Smooth muscle cell (in vitro differentiated cells): Measurements from ENCODE around the gene IRAG1. TPM values are rescaled to one million over a fixed set of nuclear protein-coding genes. Genes with fewer than 3 reads are reported as not detected.
A peak's percentile ranks its signal among the peaks of the same experiment; 100 is the strongest.

ENCODE experiments used
- DNase-seq: peaks from one replicate; lab custom pipeline; 2025; ENCODE audit not compliant: unreplicated experiment; lab: John Stamatoyannopoulos, UW
- H2AFZ ChIP-seq: fragments of 200-600 bp; sonication (generic); 2 replicates; pipeline ENCODE4 v1.6.0; 2016; ENCODE audit warnings: antibody characterized with exemption, low read depth, mild to moderate bottlenecking
- H3F3A ChIP-seq: fragments of 200-600 bp; sonication (generic); 2 replicates; pipeline ENCODE4 v1.6.0; 2017; ENCODE audit warnings: antibody characterized with exemption, low read depth
- H3K27ac ChIP-seq: fragments of 200-600 bp; sonication (generic); 2 replicates; pipeline ENCODE4 v1.5.1; 2016; ENCODE audit warnings: low read depth, mild to moderate bottlenecking
- H3K27me3 ChIP-seq: fragments of 200-600 bp; sonication (generic); 2 replicates; pipeline ENCODE4 v1.6.1; 2016; ENCODE audit warnings: low read depth, mild to moderate bottlenecking
- H3K36me3 ChIP-seq: fragments of 200-600 bp; sonication (generic); 2 replicates; pipeline ENCODE4 v1.5.1; 2016; ENCODE audit warnings: low read depth
- H3K4me1 ChIP-seq: fragments of 200-600 bp; sonication (generic); 2 replicates; pipeline ENCODE4 v1.5.1; 2016; ENCODE audit warnings: low read depth
- H3K4me2 ChIP-seq: fragments of 200-600 bp; sonication (generic); 2 replicates; pipeline ENCODE4 v1.6.0; 2016; ENCODE audit warnings: mild to moderate bottlenecking
- H3K4me3 ChIP-seq: fragments of 200-600 bp; sonication (generic); 2 replicates; pipeline ENCODE4 v1.5.1; 2016; ENCODE audit warnings: mild to moderate bottlenecking
- H3K79me2 ChIP-seq: fragments of 200-600 bp; sonication (generic); 2 replicates; pipeline ENCODE4 v1.6.0; 2016; ENCODE audit warnings: low read depth, mild to moderate bottlenecking
- H3K9ac ChIP-seq: fragments of 200-600 bp; sonication (generic); 2 replicates; pipeline ENCODE4 v1.6.0; 2016; ENCODE audit warnings: low read depth
- H3K9me3 ChIP-seq: fragments of 200-600 bp; sonication (generic); replicated peaks from 2 replicates; pipeline ENCODE4 v1.5.1; 2016; ENCODE audit warnings: low read depth
- H4K20me1 ChIP-seq: fragments of 200-600 bp; sonication (generic); 2 replicates; pipeline ENCODE4 v1.6.0; 2016; ENCODE audit warnings: low read depth
- WGBS: methylation state at CpG from one replicate; pipeline ENCODE4 v1.1.7; 2016; ENCODE audit warnings: low lambda C conversion rate; 5-methylcytosine and 5-hydroxymethylcytosine counted together
- polyA plus RNA-seq: library from polyadenylated mRNA; unstranded; fragments of >200 nt; fragmentation: Nextera tagmentation; extraction: Ambion mirVana; gene quantifications from 2 replicates; pipeline ENCODE4 v1.2.1, GENCODE V29; 2016
- total RNA-seq: library from RNA; depleted of rRNA; stranded (reverse); fragments of >200 nt; gene quantifications from 2 replicates; pipeline ENCODE4 v1.2.3, GENCODE V29; 2014
- TF ChIP-seq, protein P1 (sequence below): fragments of 200-600 bp; sonication (generic); IDR thresholded peaks from 2 replicates; pipeline ENCODE4 v1.5.1; 2017; ENCODE audit warnings: borderline replicate concordance, mild to moderate bottlenecking, antibody characterized with exemption; ENCODE audit not compliant: insufficient read depth, poor library complexity, severe bottlenecking

IRAG1 gene
- total and polyA plus RNA-seq, 2 experiments from 2014 or later, result 2.5 to 4.4 TPM

DNA sequence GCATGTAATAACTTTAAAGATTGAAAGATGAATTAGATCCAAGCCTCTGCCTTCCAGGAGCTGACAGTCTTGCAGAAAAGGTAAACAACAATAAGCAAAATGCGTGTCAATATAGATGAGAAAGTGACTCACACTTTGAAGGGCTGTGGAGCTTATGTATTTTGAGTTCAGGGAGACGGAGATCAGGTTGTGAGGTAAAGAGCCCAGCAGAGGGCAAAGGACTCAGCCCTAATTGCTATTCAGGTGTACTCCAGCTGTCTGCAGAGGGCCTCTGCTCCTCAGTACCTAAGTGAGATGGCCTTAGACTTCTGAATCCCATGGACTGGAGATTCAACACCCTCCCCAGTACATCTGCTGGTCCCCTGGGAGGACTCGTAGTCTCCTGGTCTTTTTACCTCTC is 34.6 kb upstream of the IRAG1 start:
- WGBS, result 50% methylated on average over 3 of the region's 3 CpGs
- Histone ChIP-seq H3K36me3 (no peaks in the 10 kb centered on the region), H3K4me2 (peak overlapping the region; percentile 84), H3K79me2 (no peaks in the 10 kb centered on the region), H2AFZ (no peak overlapping the region), H4K20me1 (no peaks in the 10 kb centered on the region), H3K4me3 (no peak overlapping the region), H3K9ac (no peak overlapping the region), H3F3A (peaks cover 7% of the 10 kb centered on the region), H3K27ac (peak overlapping the region; percentile 58), H3K27me3 (no peaks in the 10 kb centered on the region), H3K9me3 (no peaks in the 10 kb centered on the region), H3K4me1 (peaks cover 9% of the 10 kb centered on the region)
- DNase-seq, result no peak
- TF ChIP-seq, protein P1, sequence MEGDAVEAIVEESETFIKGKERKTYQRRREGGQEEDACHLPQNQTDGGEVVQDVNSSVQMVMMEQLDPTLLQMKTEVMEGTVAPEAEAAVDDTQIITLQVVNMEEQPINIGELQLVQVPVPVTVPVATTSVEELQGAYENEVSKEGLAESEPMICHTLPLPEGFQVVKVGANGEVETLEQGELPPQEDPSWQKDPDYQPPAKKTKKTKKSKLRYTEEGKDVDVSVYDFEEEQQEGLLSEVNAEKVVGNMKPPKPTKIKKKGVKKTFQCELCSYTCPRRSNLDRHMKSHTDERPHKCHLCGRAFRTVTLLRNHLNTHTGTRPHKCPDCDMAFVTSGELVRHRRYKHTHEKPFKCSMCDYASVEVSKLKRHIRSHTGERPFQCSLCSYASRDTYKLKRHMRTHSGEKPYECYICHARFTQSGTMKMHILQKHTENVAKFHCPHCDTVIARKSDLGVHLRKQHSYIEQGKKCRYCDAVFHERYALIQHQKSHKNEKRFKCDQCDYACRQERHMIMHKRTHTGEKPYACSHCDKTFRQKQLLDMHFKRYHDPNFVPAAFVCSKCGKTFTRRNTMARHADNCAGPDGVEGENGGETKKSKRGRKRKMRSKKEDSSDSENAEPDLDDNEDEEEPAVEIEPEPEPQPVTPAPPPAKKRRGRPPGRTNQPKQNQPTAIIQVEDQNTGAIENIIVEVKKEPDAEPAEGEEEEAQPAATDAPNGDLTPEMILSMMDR, result no peak

DNA sequence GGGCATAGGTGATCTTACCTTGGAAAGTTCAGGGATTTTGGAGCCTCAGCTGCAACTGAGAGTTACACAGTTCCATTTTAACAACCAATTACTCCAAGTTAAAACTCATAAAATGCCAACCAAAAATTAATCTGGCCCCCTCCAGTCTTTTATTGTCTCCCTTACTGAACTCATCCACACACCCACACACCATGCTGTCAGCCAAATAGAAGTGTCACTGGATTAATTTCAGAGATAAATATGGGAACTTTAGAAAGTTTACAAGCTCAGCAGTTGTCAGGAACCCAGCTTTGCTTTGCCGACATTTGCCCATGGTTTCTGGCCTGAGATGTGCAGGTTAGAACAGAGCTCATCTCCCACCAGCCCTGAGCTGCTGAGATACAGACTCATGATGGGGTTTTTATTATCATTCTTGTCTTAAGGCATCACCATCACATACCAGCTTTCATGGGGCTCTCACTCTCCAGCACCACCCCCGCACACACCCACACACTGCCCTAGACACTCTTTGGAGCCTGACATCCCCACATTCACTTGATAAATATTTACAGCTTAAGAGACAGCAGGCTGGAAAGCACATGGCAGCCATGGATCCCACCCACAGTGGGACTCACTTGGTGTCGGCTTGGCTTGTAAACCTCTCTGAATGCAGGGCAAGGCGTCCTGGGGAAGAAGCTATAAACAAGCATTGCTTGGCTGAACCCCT is 33.7 kb upstream of the IRAG1 start:
- no peak overlapping the region for H3K9ac ChIP-seq
- H3K79me2 ChIP-seq, result no peaks in the 10 kb centered on the region
- peak; percentile 13 for DNase-seq
- no peaks in the 10 kb centered on the region for H3K27me3 ChIP-seq
- TF ChIP-seq, protein P1, result no peak
- WGBS, result 19% methylated on average over 4 of the region's 4 CpGs
- H3F3A ChIP-seq, result peaks cover 7% of the 10 kb centered on the region
- no peak overlapping the region for H3K4me3 ChIP-seq
- no peak overlapping the region for H2AFZ ChIP-seq
- H3K27ac ChIP-seq, result peak overlapping the region; percentile 58
- H3K4me2 ChIP-seq, result peak overlapping the region; percentile 84
- H3K4me1 ChIP-seq, result peaks cover 9% of the 10 kb centered on the region
- no peaks in the 10 kb centered on the region for H3K9me3 ChIP-seq
- no peaks in the 10 kb centered on the region for H3K36me3 ChIP-seq
- H4K20me1 ChIP-seq, result no peaks in the 10 kb centered on the region

DNA sequence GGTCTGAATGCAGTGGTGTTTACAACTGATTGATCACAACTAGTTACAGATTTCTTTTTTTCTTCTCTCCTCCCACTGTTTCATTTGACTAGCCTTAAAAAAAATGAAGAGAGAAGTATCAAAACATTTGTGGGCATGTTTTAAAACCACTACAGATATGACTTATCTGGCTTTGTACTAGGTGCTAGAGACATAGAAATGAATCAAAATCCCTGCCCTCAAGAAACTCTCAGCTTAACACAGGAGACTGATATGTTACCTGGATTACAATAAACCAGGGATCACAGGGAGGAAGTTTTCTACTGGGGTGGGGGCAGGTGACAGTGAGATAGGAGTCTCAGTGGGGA is 32.3 kb upstream of the IRAG1 start:
- H3K79me2 ChIP-seq, result no peaks in the 10 kb centered on the region
- TF ChIP-seq, protein P1, result no peak
- H3K4me3 ChIP-seq, result no peak overlapping the region
- no peak overlapping the region for H3K9ac ChIP-seq
- DNase-seq, result no peak
- H3K27ac ChIP-seq, result peak overlapping the region; percentile 5
- no peaks in the 10 kb centered on the region for H3K27me3 ChIP-seq
- H3K4me1 ChIP-seq, result peaks cover 9% of the 10 kb centered on the region
- no peaks in the 10 kb centered on the region for H4K20me1 ChIP-seq
- H2AFZ ChIP-seq, result no peak overlapping the region
- H3K9me3 ChIP-seq, result no peaks in the 10 kb centered on the region
- peaks cover 7% of the 10 kb centered on the region for H3F3A ChIP-seq
- no peaks in the 10 kb centered on the region for H3K36me3 ChIP-seq
- H3K4me2 ChIP-seq, result no peak overlapping the region

DNA sequence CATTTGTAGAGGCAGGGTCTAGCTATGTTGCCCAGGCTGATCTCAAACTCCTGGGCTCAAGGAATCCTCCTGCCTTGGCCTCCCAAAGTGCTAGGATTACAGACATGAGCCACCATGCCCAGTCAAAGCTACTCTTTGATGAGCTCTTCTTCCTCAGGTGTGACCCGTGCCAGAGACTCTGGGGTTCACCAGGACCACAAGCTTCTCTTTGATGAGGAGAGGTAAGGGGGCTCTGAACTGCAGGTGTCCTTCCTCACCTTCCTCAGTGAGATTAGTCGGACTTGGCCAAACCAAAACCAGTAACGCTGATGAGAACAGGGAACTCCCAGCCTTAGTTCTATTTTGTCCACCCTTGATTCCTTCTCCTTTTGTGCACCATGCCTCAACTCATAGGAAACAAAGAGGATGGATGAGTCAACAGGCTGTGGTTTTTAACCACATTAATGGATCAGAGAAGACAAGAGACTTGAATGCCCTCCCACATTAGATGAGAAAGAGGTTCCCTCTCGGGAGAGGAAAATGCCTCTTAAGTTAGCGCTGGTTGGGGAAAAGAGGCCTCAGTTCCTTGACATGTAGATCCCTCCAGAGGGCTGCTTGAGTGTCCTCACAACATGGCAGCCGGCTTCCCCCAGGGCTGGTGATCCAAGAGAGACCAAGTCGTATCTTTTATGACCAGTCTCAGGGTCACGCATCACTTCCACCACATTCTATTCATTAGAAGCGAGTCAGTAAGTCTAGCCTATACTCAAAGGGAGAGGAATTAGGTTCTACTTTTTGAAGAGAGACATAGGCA is 31.8 kb upstream of the IRAG1 start:
- Histone ChIP-seq H3K4me2 (no peak overlapping the region), H3K79me2 (no peaks in the 10 kb centered on the region), H3K27ac (peak overlapping the region; percentile 5), H3K27me3 (no peaks in the 10 kb centered on the region), H4K20me1 (no peaks in the 10 kb centered on the region), H2AFZ (no peak overlapping the region), H3K9me3 (no peaks in the 10 kb centered on the region), H3K9ac (no peak overlapping the region), H3K4me3 (no peak overlapping the region), H3K4me1 (peaks cover 9% of the 10 kb centered on the region), H3F3A (peaks cover 7% of the 10 kb centered on the region), H3K36me3 (no peaks in the 10 kb centered on the region)
- 68% methylated on average over 9 of the region's 9 CpGs for WGBS
- no peak for DNase-seq
- TF ChIP-seq, protein P1, result no peak
